GM18526 (cell line): ENCODE data around the gene SLC6A11.

ENCODE experiments used
- POLR2A ChIP-seq: IDR thresholded peaks from 3 replicates; pipeline ENCODE4 v1.6.1; 2011; ENCODE audit not compliant: insufficient read length; ENCODE audit errors: extremely low read depth

SLC6A11 gene

DNA sequence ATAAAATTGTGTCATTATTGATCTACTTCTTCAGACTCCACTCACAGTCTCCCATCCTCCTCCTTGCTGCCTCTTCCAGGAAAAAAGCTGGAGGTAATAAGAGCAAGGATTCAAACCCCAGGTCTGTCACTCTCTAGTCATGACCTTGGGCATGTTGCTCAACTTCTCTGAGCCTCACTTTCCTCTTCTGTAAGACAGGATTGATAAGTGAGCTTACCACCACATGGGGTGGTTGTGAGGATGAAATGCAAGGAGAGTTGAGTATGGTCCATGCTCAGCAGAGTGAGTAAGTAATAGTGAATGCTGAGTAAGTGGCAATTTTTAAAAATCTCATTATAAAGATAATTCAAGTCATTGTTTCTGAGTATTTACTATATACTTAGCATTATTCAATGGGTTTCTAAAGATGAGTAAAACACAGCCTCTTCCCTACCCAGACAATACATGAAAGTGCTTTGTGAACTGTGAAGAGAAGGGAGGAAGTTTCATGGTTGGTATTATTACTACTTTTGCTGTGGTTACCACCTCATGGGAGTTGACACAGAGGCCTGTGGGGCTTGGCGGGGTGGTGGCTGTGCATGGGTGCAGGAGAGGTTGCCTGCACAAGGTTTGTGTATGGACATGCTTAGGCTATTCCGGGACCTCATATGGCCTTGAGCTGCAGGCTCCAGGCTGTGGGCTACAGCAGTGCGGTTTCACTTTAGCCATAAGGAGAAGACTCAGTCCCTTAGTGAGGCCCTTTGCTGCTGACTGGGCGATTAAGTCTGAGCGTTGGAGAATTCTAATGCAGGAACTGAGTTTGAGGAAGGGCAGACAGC, 30.0 kb downstream of the SLC6A11 start:
- TF ChIP-seq POLR2A, result no peak

DNA sequence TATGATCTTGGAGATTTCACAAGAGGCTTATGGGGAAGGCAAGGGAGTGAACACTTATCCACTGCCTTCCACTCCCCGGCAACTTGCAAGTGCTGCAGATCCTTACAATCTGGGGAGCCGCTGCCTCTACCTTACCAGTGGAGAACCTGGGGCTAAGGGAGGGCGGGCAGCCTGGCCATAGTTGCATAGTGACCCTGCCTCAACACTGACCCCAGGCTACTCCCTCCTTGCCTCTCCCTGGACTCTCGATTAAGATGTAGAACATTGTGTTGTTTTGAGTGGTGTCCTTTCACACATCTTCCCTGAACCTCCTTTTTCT, 30.6 kb downstream of the SLC6A11 start:
- no peak for TF ChIP-seq POLR2A

- TF ChIP-seq POLR2A, result no peak
Measured at GRCh38 chr3:10848261-10848660, 32.2 kb downstream of the SLC6A11 start.

- TF ChIP-seq POLR2A, result no peak
Measured at GRCh38 chr3:10852066-10852808, 36.2 kb downstream of the SLC6A11 start.

GRCh38 chr3:10855083-10855870, 39.2 kb downstream of the SLC6A11 start:
- no peak for TF ChIP-seq POLR2A

GRCh38 chr3:10855871-10856662, 40.0 kb downstream of the SLC6A11 start:
- TF ChIP-seq POLR2A, result no peak

DNA sequence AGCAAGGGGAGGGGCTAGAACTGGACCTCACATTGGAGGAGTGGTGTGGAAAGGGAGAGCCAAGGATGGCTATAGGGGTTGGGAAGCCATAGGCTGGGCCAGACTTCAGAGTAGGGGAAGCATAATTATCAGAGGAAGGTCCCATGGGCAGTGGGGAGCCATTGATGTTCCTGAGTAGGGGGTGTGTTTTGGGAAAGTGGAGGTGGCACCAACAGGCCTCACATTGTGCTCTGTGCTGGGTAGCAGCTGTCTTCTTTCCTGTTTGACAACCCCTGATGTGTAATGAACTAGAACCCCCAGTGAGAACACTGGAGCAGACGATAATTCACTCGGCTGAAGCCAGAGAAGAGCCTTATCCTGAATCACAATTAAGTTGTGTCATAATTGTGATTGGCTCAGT, 41.2 kb downstream of the SLC6A11 start:
- TF ChIP-seq POLR2A, result no peak

DNA sequence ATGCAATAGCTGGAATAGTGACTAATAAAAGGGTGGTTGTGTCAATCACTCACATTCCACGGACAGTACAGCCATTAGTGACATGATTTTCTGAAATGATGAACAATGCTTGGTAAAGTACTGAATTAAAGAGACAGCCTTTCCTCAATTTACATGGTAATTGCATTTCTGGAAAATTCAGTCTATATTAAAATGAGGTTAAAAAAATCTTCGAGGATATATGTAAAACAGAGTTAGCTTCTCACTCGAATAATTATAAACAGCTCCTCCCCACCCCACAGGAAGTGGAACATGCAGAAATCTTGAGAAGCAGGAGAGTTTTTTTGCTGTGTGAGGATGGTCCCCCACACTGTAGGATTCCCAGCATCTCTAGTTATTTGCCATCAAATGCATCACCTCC, 42.1 kb downstream of the SLC6A11 start:
- TF ChIP-seq POLR2A, result no peak

GRCh38 chr3:10867384-10867783, 51.4 kb downstream of the SLC6A11 start:
- TF ChIP-seq POLR2A, result no peak

DNA sequence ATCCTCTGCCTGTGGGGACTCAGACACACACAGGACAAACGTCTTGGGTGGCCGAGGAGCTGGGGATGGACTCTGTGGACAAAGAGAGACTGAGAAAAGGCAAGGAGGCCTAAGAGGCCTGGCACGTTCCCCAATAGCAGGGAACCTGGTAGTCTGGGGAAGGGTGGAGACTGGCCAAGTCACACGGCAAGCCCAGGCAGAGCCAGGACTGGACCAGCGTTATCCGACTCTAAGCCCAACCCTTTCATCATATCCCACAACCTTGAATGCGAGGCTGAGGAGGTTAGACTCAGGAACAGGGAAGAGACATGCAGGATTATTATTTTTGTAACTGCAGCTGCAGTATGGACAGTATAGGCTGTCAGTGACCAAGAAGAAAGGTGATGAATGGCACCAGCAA, 53.4 kb downstream of the SLC6A11 start:
- TF ChIP-seq POLR2A, result no peak

DNA sequence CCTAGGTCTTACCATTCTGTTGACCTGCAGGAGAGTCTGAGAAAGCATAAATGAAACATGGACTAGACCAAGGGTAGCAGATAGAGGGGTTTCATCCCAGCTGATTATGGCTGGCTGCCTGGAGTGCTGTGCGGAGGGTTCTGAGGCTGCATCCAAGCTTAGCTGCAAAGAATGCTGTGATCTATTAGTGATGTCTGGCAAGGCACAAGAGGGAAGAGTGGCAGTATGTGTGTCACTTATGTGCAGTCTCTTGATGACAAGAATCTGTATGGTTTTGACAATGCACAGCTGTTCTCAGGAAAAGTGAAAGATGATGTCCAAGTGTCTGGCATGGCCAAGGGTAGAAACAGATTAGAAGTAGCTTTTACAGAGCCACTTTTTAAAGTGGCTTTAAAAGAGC, 54.3 kb downstream of the SLC6A11 start:
- no peak for TF ChIP-seq POLR2A

DNA sequence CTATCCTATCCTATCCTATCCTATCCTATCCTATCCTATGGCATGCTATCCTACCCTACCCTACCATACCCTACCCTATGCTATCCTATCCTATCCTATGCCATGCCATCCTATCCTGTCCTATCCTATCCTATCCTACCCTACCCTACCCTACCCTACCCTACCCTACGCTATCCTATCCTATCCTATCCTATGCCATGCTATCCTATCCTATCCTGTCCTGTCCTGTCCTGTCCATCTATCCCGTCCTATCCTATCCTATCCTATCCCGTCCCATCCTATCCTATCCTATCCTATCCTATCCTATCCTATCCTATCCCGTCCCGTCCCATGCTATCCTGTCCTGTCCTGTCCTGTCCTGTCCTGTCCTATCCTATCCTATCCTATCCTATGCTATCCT, 57.4 kb downstream of the SLC6A11 start:
- TF ChIP-seq POLR2A, result no peak

DNA sequence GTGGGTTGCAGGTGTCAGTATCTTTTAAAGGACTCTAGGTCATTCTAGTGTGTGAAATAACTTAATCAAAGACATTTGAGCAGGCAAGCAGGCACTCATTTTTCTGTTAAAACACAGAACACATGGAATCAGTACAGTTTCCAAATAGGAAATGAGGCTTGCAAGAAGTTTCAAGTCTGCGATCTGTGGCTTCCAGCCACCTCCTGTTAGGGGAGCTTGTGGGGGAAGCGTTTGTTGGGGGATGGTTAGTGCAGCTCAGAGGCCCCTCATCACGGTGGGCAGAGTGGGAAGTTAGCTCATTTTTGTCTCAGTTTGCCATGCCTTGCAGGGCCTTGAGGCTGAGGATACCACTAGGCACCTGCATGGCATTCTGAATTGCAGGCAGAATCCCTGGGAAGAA, 59.9 kb downstream of the SLC6A11 start:
- no peak for TF ChIP-seq POLR2A

- TF ChIP-seq POLR2A, result no peak
Measured at GRCh38 chr3:10876661-10877060, 60.6 kb downstream of the SLC6A11 start.

- no peak for TF ChIP-seq POLR2A
Measured at GRCh38 chr3:10882851-10883250, 66.8 kb downstream of the SLC6A11 start.
